HG03039 (cell line): Measurements from ENCODE around the gene DNAJC27.
A peak's percentile ranks its signal among the peaks of the same experiment; 100 is the strongest.

Source experiments
- ATAC-seq: cut with Tn5 transposase; IDR thresholded peaks from one replicate; pipeline ENCODE4 v1.9.1; 2021; ENCODE audit warnings: mild to moderate bottlenecking, moderate library complexity; ENCODE audit not compliant: unreplicated experiment

The DNAJC27 gene

GRCh38 chr2:24926602-24927252 lies 45.0 kb downstream of the DNAJC27 start:
- no peak for ATAC-seq

GRCh38 chr2:24926220-24926601 lies 45.5 kb downstream of the DNAJC27 start:
- ATAC-seq, result no peak

GRCh38 chr2:24925815-24926214 lies 45.9 kb downstream of the DNAJC27 start:
- ATAC-seq, result no peak

GRCh38 chr2:24924732-24925131 lies 47.0 kb downstream of the DNAJC27 start:
- no peak for ATAC-seq

- no peak for ATAC-seq
These were observed 47.5 kb downstream of the DNAJC27 start for GRCh38 chr2:24924266-24924665.

GRCh38 chr2:24923106-24923505 lies 48.6 kb downstream of the DNAJC27 start:
- ATAC-seq, result no peak

- no peak for ATAC-seq
These were observed 49.2 kb downstream of the DNAJC27 start for GRCh38 chr2:24922556-24922955.

GRCh38 chr2:24920809-24921441 lies 50.8 kb downstream of the DNAJC27 start:
- ATAC-seq, result no peak

- peak; percentile 42 for ATAC-seq
These were observed 51.5 kb downstream of the DNAJC27 start, which contains the start of gene ADCY3 for GRCh38 chr2:24920098-24920808. TSS of gene ADCY3 (minus strand) at chr2:24920237. CDS start at chr2:24918987, 1,250 bp downstream.

- peak; percentile 26 for ATAC-seq
These were observed 52.2 kb downstream of the DNAJC27 start for GRCh38 chr2:24919506-24920097.

- no peak for ATAC-seq
These were observed 52.7 kb downstream of the DNAJC27 start for GRCh38 chr2:24919037-24919505.

GRCh38 chr2:24918326-24919036 lies 53.3 kb downstream of the DNAJC27 start:
- no peak for ATAC-seq

GRCh38 chr2:24917731-24918325 lies 53.9 kb downstream of the DNAJC27 start:
- ATAC-seq, result no peak

- no peak for ATAC-seq
These were observed 54.7 kb downstream of the DNAJC27 start for GRCh38 chr2:24917086-24917485.

GRCh38 chr2:24915796-24916195 lies 56.0 kb downstream of the DNAJC27 start:
- ATAC-seq, result no peak

GRCh38 chr2:24915175-24915574 lies 56.6 kb downstream of the DNAJC27 start:
- ATAC-seq, result no peak

- ATAC-seq, result no peak
These were observed 57.0 kb downstream of the DNAJC27 start for GRCh38 chr2:24914713-24915112.

- ATAC-seq, result no peak
These were observed 57.8 kb downstream of the DNAJC27 start for GRCh38 chr2:24913911-24914310.

- no peak for ATAC-seq
These were observed 58.8 kb downstream of the DNAJC27 start for GRCh38 chr2:24912986-24913385.

GRCh38 chr2:24912523-24912922 lies 59.2 kb downstream of the DNAJC27 start:
- ATAC-seq, result no peak
